C4-2B (cell line): ENCODE results near the gene GAK.

Experiments
- CTCF ChIP-seq: fragments of 450-650 bp; conservative IDR thresholded peaks from 2 replicates; pipeline ENCODE4 v1.5.1; 2017; ENCODE audit warnings: mild to moderate bottlenecking
- ZFX ChIP-seq: fragments of 450-650 bp; IDR thresholded peaks from 2 replicates; pipeline ENCODE4 v1.6.1; 2017

- no peak for TF ChIP-seq CTCF
- no peak for TF ChIP-seq ZFX
Measured at GRCh38 chr4:959338-960139, 27.4 kb upstream of the GAK start.
